Fibroblast of peridontal ligament (primary cell): ENCODE results near the gene NLGN4X.

Experiments
- DNase-seq: peaks from one replicate; pipeline ENCODE4 v3.0.0-alpha.2; 2010; ENCODE audit errors: extremely low read depth

The NLGN4X gene

DNA sequence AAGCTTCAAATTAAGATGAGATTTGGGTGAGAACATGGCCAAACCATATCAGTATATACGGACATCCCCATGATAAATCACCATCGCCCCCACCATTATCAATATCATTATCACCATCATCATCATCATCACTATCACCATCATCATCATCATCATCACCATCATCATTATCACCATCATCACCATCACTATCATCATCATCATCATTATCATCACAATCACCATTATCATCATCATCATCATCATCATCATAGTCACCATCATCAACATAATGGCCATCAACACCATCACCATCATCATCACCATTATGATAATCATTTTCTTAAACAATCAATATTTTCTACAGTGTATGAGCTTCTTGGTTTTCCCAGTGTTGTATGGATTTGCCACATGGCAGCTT, 360.9 kb downstream of the NLGN4X start:
- no peak for DNase-seq

DNA sequence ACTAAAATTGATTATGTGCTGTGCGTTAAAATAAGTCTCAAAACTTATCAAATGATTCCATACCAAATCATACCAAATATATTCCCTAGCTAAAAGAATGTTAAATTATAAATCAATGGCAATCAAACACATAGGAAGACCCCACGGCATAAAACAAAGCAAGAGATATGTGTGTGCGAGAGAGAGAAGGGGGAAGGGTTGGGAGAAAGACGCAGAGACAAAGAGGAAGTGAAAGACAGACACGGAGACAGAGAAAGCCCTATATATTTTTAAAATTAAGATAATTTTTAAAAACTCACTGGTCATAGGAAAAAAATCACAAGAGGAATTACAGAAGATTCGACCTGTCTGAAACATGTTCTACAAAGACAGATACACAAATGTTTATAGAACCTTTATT, 371.4 kb downstream of the NLGN4X start:
- no peak for DNase-seq

DNA sequence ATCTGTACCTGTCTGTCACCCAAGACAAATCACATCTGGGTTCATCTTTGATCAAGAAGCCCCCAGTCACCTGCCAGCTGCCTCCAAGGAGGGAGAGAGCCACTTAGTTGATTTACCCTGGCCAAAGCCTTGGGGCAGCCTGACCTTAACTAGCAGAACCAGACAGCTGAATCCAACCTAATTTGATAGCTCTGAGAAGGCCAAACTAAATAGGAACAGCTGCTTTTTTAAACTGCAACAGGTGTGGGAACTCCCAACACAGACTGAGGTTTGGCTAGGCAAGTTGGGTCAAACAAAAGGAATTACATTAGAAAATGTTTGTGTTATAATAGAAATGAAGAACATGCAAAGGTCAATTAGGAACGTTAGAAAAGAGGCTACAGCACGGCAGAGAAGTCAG, 375.7 kb downstream of the NLGN4X start:
- no peak for DNase-seq

GRCh38 chrX:5842601-5843000, 386.1 kb downstream of the NLGN4X start:
- no peak for DNase-seq
